Measurements from ENCODE around the gene ABR.

GRCh38 chr17:1056761-1057160, 123.0 kb downstream of the ABR start:
- TF ChIP-seq CTCF (IDR thresholded peaks at IDR 0.05) (no peak), POLR2AphosphoS5 (IDR thresholded peaks at IDR 0.05) (no peak), EP300 (IDR thresholded peaks at IDR 0.05; ENCODE audit: low read depth) (no peak)

All from transverse colon (tissue), 4 donors.